Esophagus muscularis mucosa (tissue), 4 donors: ENCODE measurements around the gene ZMYND10.

Source experiments
- EP300 ChIP-seq: sonication (generic); formaldehyde crosslinking; IDR thresholded peaks from one replicate; pipeline ENCODE4 v1.6.1; 2017; ENCODE audit warnings: antibody characterized with exemption
- POLR2A ChIP-seq: fragments of 450-650 bp; IDR thresholded peaks from one replicate; pipeline ENCODE4 v1.6.1; 2017; ENCODE audit warnings: antibody characterized with exemption, moderate library complexity, mild to moderate bottlenecking, low read depth
- POLR2AphosphoS5 ChIP-seq, 2 donors: sonication (generic); formaldehyde crosslinking; IDR thresholded peaks; one replicate each; pipeline ENCODE4 v1.6.1; 2017; ENCODE audit warnings: antibody characterized with exemption in 2 of 2
- TF ChIP-seq, protein P1 (sequence below), 3 experiments: fragments of 200-600 bp in 2 of 3; fragments of 450-650 bp in 1 of 3; sonication (generic) in 2 of 3; IDR thresholded peaks; one replicate each; pipeline ENCODE4 v1.5.1; 2017 to 2019; ENCODE audit warnings: antibody characterized with exemption in 3 of 3, mild to moderate bottlenecking in 2 of 3, moderate library complexity in 1 of 3

DNA sequence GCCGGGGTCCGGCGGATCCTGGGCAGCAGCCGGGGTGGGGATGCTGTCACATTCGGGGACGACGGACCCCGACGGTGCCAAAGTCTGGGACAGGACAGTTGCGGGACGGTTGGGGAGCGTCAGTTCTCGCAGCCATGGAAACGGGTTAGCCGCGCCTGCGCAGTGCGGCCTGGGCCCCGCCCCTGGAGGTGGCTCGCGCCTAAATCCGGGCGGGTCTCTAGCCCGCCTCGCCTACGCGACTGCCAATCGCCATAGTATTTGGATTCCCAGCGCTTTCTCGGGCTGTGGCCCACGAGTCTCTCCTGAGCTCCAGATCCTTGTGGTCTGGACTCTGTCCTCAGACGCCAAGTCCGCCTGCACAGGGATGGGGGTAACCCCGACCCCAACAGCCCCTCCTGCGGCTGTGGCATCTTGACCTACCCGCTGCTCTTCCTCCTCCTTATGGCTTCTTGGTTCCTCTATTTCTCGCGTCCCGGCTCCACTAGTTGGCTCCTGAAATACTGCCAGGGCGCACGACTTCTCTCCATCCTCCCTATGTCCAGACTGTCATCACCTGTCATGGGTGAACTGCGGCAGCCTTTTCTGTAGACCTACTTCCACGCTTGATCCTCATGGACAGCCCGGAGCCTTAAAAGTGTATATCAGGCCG, at the start of gene ZMYND10:
- TF ChIP-seq, protein P1, sequence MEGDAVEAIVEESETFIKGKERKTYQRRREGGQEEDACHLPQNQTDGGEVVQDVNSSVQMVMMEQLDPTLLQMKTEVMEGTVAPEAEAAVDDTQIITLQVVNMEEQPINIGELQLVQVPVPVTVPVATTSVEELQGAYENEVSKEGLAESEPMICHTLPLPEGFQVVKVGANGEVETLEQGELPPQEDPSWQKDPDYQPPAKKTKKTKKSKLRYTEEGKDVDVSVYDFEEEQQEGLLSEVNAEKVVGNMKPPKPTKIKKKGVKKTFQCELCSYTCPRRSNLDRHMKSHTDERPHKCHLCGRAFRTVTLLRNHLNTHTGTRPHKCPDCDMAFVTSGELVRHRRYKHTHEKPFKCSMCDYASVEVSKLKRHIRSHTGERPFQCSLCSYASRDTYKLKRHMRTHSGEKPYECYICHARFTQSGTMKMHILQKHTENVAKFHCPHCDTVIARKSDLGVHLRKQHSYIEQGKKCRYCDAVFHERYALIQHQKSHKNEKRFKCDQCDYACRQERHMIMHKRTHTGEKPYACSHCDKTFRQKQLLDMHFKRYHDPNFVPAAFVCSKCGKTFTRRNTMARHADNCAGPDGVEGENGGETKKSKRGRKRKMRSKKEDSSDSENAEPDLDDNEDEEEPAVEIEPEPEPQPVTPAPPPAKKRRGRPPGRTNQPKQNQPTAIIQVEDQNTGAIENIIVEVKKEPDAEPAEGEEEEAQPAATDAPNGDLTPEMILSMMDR (IDR thresholded peaks at IDR 0.05) = no peak
- TF ChIP-seq POLR2A (no peak), EP300 (no peak), POLR2AphosphoS5 (IDR thresholded peaks at IDR 0.05) (peak in 1 of 2 donors; percentile 12)
